ENCODE results near the gene TUFT1.

DNA sequence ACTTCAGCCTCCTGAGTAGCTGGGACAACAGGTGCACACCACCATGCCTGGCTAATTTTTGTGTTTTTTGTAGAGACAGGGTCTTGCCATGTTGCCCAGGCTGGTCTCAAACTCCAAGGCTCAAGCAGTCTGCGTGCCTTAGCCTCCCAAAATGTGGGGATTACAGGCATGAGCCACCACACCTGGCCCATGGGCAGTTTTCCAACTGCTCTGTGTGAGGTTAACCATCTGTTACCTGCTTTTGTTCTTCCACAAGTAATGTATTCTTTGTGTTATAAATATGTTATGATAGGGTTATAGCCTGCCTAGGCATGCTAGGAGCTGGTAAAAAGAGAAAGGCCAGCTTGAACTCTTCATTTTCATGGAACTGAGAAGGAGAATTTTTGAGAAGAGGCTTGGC lies 30.7 kb downstream of the TUFT1 start:
- no peak for TF ChIP-seq MYC (IDR thresholded peaks at IDR 0.05; ENCODE audit: insufficient read depth, insufficient read length, insufficient replicate concordance, low read length, severe bottlenecking)
- TF ChIP-seq EZH2 (IDR thresholded peaks at IDR 0.05; ENCODE audit: borderline replicate concordance, control insufficient read depth, low read depth, low read length), result no peak
- TF ChIP-seq RFX5 (IDR thresholded peaks at IDR 0.05; ENCODE audit: low read depth, low read length), result no peak
- TF ChIP-seq EP300 (IDR thresholded peaks at IDR 0.05; ENCODE audit: borderline replicate concordance in 1 of 2, control insufficient read depth in 1 of 2, low read depth in 2 of 2, low read length in 2 of 2), result no peak
- TF ChIP-seq, protein P1, sequence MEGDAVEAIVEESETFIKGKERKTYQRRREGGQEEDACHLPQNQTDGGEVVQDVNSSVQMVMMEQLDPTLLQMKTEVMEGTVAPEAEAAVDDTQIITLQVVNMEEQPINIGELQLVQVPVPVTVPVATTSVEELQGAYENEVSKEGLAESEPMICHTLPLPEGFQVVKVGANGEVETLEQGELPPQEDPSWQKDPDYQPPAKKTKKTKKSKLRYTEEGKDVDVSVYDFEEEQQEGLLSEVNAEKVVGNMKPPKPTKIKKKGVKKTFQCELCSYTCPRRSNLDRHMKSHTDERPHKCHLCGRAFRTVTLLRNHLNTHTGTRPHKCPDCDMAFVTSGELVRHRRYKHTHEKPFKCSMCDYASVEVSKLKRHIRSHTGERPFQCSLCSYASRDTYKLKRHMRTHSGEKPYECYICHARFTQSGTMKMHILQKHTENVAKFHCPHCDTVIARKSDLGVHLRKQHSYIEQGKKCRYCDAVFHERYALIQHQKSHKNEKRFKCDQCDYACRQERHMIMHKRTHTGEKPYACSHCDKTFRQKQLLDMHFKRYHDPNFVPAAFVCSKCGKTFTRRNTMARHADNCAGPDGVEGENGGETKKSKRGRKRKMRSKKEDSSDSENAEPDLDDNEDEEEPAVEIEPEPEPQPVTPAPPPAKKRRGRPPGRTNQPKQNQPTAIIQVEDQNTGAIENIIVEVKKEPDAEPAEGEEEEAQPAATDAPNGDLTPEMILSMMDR (IDR thresholded peaks at IDR 0.05 in 2 of 3, conservative IDR thresholded peaks at IDR 0.05 in 1 of 3; ENCODE audit: control insufficient read depth in 2 of 3, extremely low read depth in 1 of 3, insufficient read depth in 1 of 3, low read depth in 3 of 3, low read length in 3 of 3), result no peak
- TF ChIP-seq CEBPZ (IDR thresholded peaks at IDR 0.05; ENCODE audit: low read depth, low read length), result no peak
- no peak for TF ChIP-seq NRF1 (conservative IDR thresholded peaks at IDR 0.05; ENCODE audit: low read depth, low read length)
- no peak for TF ChIP-seq POLR2AphosphoS5 (IDR thresholded peaks at IDR 0.05; ENCODE audit: low read length)
- no peak for TF ChIP-seq ZNF217 (IDR thresholded peaks at IDR 0.05)

Data from GM12878 (cell line).